GM12878 (cell line): ENCODE measurements around the gene ATL1. TPM values are rescaled to one million over a fixed set of nuclear protein-coding genes. Genes with fewer than 3 reads are reported as not detected.

Experiments used
- ATAC-seq: fragments of 200-7000 bp; cut with Tn5 transposase; 3 replicates; pipeline ENCODE4 v1.9.1; 2020; ENCODE audit warnings: mild to moderate bottlenecking, moderate library complexity
- BruUV-seq: library from RNA; stranded (reverse); fragments of 400-500 nt; replicated peaks from 2 replicates; lab custom pipeline; 2021; lab: Mats Ljungman, UMichigan
- CTCF ChIA-PET: fragments of 300-600 bp; sonication (Branson Sonifier 250); formaldehyde crosslinking; extraction: SDS; loops from one replicate; lab custom pipeline; 2021; ENCODE audit warnings: inconsistent platforms; lab: Yijun Ruan, JAX
- POLR2A ChIA-PET: fragments of 350-600 bp; formaldehyde crosslinking; extraction: SDS; loops from one replicate; lab custom pipeline; 2021; ENCODE audit warnings: inconsistent platforms; lab: Charles Lee
- RAD21 ChIA-PET: fragments of 300-600 bp; sonication (Branson Sonifier 250); formaldehyde crosslinking; loops from one replicate; lab custom pipeline; 2023; ENCODE audit warnings: antibody characterized with exemption; ENCODE audit not compliant: unreplicated experiment; lab: Charles Lee
- SMC1A ChIA-PET: fragments of 300-600 bp; sonication (Branson Sonifier 250); formaldehyde crosslinking; loops from one replicate; lab custom pipeline; 2023; ENCODE audit not compliant: unreplicated experiment, uncharacterized antibody; lab: Charles Lee
- DNase-seq: peaks from one replicate; pipeline ENCODE4 v3.0.0-alpha.2; 2011; ENCODE audit warnings: low read depth, low spot score
- FAIRE-seq: peaks from 3 replicates; lab custom pipeline; 2011; peaks lifted over from hg19 to GRCh38; lab: Jason Lieb, UNC
- H2AFZ ChIP-seq: 2 replicates; pipeline ENCODE4 v1.6.0; 2011; ENCODE audit warnings: low read depth, low read length, control low read depth; ENCODE audit not compliant: control insufficient read depth
- H3K27ac ChIP-seq: 2 replicates; pipeline ENCODE4 v1.5.1; 2011; ENCODE audit warnings: control low read depth; ENCODE audit not compliant: control insufficient read depth, insufficient read depth
- H3K27me3 ChIP-seq, 2 experiments: replicated peaks in 1 of 2; 2 replicates each; pipeline versions ENCODE4 v1.6.0 to v1.6.1; 2011; ENCODE audit warnings: low read length in 1 of 2; ENCODE audit not compliant: control insufficient read depth in 2 of 2, insufficient read depth in 2 of 2
- H3K36me3 ChIP-seq, 2 experiments: 2 replicates each; pipeline ENCODE4 v1.5.1; 2011; ENCODE audit warnings: low read length in 1 of 2; ENCODE audit not compliant: control insufficient read depth in 2 of 2, insufficient read depth in 2 of 2
- H3K4me1 ChIP-seq: 2 replicates; pipeline ENCODE4 v1.6.1; 2011; ENCODE audit warnings: mild to moderate bottlenecking, low read length, moderate library complexity, mixed read lengths; ENCODE audit not compliant: control insufficient read depth, insufficient read depth
- H3K4me2 ChIP-seq: 2 replicates; pipeline ENCODE4 v1.6.0; 2011; ENCODE audit warnings: control low read depth; ENCODE audit not compliant: control insufficient read depth, insufficient read depth
- H3K4me3 ChIP-seq: fragments of 200-600 bp; sonication (generic); 2 replicates; pipeline ENCODE4 v1.5.1; 2016
- H3K79me2 ChIP-seq: 2 replicates; pipeline ENCODE4 v1.6.0; 2011; ENCODE audit warnings: low read length; ENCODE audit not compliant: control insufficient read depth, insufficient read depth
- H3K9ac ChIP-seq: 2 replicates; pipeline ENCODE4 v1.8.0; 2011; ENCODE audit warnings: low read length, control low read depth, mixed read lengths; ENCODE audit not compliant: control insufficient read depth, insufficient read depth
- H3K9me3 ChIP-seq: replicated peaks from 3 replicates; pipeline ENCODE4 v1.5.1; 2011; ENCODE audit warnings: mild to moderate bottlenecking, low read length; ENCODE audit not compliant: control insufficient read depth, insufficient read depth
- H4K20me1 ChIP-seq: 2 replicates; pipeline ENCODE4 v1.6.0; 2011; ENCODE audit not compliant: control insufficient read depth, insufficient read depth
- ATF7 ChIP-seq: fragments of 450-650 bp; IDR thresholded peaks from 2 replicates; pipeline ENCODE4 v1.6.1; 2016; ENCODE audit warnings: low read depth, mild to moderate bottlenecking
- BMI1 ChIP-seq: fragments of 450-650 bp; IDR thresholded peaks from 2 replicates; pipeline ENCODE4 v1.6.1; 2016; ENCODE audit warnings: mild to moderate bottlenecking, moderate library complexity, borderline replicate concordance
- FOS ChIP-seq: IDR thresholded peaks from 3 replicates; pipeline ENCODE4 v1.6.1; 2011; ENCODE audit warnings: borderline replicate concordance; ENCODE audit not compliant: insufficient read length; ENCODE audit errors: extremely low read depth
- PAX8 ChIP-seq: fragments of 450-650 bp; IDR thresholded peaks from 2 replicates; pipeline ENCODE4 v1.6.1; 2017; ENCODE audit warnings: mild to moderate bottlenecking, moderate library complexity
- SPI1 ChIP-seq: IDR thresholded peaks from 2 replicates; pipeline ENCODE4 v1.6.1; 2011; ENCODE audit warnings: low read depth, mild to moderate bottlenecking, low read length, moderate library complexity, borderline replicate concordance; ENCODE audit not compliant: insufficient read depth
- STAT3 ChIP-seq: IDR thresholded peaks from 2 replicates; pipeline ENCODE4 v1.6.1; 2011; ENCODE audit warnings: low read depth, low read length, improper control_type of control experiment
- WGBS: methylation state at CpG from one replicate; pipeline ENCODE4 v1.1.6; 2016; ENCODE audit warnings: low lambda C conversion rate; ENCODE audit not compliant: insufficient replicate concordance, insufficient coverage; ENCODE audit errors: missing lambda C conversion rate; 5-methylcytosine and 5-hydroxymethylcytosine counted together
- in situ Hi-C: fragments of 300-500 bp; cut with MboI; formaldehyde crosslinking; loops from 9 replicates; pipeline ENCODE4 v1.14.3; 2018; ENCODE audit warnings: mixed read lengths
- intact Hi-C: fragments of 100-400 bp; cut with micrococcal nuclease; formaldehyde crosslinking; loops from one replicate; pipeline ENCODE4 v1.14.2; 2022; ENCODE audit not compliant: unreplicated experiment
- polyA plus RNA-seq, 11 experiments: library from polyadenylated mRNA; depleted of rRNA in 4 of 11; unstranded in 6 of 11; stranded (reverse) in 5 of 11; fragments of >200 nt; fragmentation: Nextera tagmentation in 4 of 11; fragmentation: Illumina TruSeq in 1 of 11; extraction: Ambion mirVana in 4 of 11; extraction: Trizol in 1 of 11; gene quantifications; 1 replicate in 1 of 11; 2 replicates in 10 of 11; pipeline versions ENCODE4 v1.2.1 to v1.2.3, GENCODE V29; 2011 to 2016; ENCODE audit warnings: inconsistent platforms in 2 of 11, missing spikeins in 2 of 11, low read depth in 1 of 11
- total RNA-seq, 4 experiments: library from RNA; depleted of rRNA in 3 of 4; stranded (reverse); fragments of >200 nt in 3 of 4; fragmentation: Illumina TruSeq in 1 of 4; extraction: Trizol in 1 of 4; gene quantifications; 2 replicates each; pipeline versions ENCODE4 v1.2.1 to v1.2.3, GENCODE V29; 2013 to 2021
- TF ChIP-seq, protein P1 (sequence below): fragments of 450-650 bp; IDR thresholded peaks from 2 replicates; pipeline ENCODE4 v1.6.1; 2016; ENCODE audit warnings: mild to moderate bottlenecking
- TF ChIP-seq, protein P2 (sequence below): fragments of 450-650 bp; IDR thresholded peaks from 2 replicates; pipeline ENCODE4 v1.6.1; 2018; ENCODE audit warnings: mild to moderate bottlenecking, low read depth, moderate library complexity; ENCODE audit not compliant: partially characterized antibody

Gene ATL1
- total and polyA plus RNA-seq, 10 of the 15 experiments (the other 5 are each of a cell fraction or from before 2014, with no cell fraction given) = 0.11 to 1.2 (median 0.58) TPM; not detected in 1

DNA sequence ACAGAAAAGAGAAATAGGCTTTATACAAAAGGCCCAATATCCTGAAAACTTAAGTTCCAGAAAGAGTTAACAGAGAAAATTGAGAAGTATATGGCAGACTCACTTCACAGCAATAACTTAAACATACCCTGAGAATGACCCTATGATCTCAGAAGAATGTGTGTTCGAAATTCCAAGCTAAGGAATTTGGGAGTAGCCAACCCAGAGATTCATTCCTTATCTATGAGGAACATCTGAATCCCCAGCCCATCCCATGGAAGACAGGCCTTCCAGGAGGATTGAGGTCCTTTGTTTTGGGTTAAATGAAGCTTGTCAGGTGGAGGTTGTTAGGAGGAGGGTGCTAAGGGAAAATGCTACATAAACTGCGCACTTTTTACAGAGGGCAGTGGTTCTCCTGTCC, 115.7 kb downstream of the ATL1 start:
- ChIA-PET SMC1A (no interaction called here), CTCF (interaction anchor here (0.6 kb wide), 1 partner anchor 148 kb away, joined by 3 read pairs; no protein-coding TSS in a partner anchor), RAD21 (interaction anchor here (0.6 to 0.8 kb wide), 2 partner anchors 35 to 61 kb away, joined by 3 to 4 read pairs; no protein-coding TSS in a partner anchor), POLR2A (interaction anchor here (1.1 kb wide), 1 partner anchor 19 kb away, joined by 4 read pairs; no protein-coding TSS in a partner anchor)
- intact Hi-C loops = no loop called here
- Histone ChIP-seq H3K27ac (no peak overlapping the region), H3K4me2 (no peak overlapping the region), H3K9ac (no peak overlapping the region), H3K9me3 (no peaks in the 10 kb centered on the region), H3K4me3 (no peak overlapping the region), H3K36me3 (no peaks in the 10 kb centered on the region), H2AFZ (no peak overlapping the region), H3K27me3 (no peaks in the 10 kb centered on the region), H3K4me1 (peaks cover 20% of the 10 kb centered on the region), H4K20me1 (no peaks in the 10 kb centered on the region), H3K79me2 (no peaks in the 10 kb centered on the region)
- in situ Hi-C loops = no loop called here
- WGBS = 71% methylated on average over 2 of the region's 2 CpGs
- ATAC-seq (no peak), FAIRE-seq (no peak), DNase-seq (no peak)
- TF ChIP-seq STAT3 (no peak), BMI1 (no peak), SPI1 (no peak), PAX8 (no peak), FOS (no peak), ATF7 (no peak)
- TF ChIP-seq, protein P1, sequence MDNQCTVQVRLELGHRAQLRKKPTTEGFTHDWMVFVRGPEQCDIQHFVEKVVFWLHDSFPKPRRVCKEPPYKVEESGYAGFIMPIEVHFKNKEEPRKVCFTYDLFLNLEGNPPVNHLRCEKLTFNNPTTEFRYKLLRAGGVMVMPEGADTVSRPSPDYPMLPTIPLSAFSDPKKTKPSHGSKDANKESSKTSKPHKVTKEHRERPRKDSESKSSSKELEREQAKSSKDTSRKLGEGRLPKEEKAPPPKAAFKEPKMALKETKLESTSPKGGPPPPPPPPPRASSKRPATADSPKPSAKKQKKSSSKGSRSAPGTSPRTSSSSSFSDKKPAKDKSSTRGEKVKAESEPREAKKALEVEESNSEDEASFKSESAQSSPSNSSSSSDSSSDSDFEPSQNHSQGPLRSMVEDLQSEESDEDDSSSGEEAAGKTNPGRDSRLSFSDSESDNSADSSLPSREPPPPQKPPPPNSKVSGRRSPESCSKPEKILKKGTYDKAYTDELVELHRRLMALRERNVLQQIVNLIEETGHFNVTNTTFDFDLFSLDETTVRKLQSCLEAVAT = no peak
- TF ChIP-seq, protein P2, sequence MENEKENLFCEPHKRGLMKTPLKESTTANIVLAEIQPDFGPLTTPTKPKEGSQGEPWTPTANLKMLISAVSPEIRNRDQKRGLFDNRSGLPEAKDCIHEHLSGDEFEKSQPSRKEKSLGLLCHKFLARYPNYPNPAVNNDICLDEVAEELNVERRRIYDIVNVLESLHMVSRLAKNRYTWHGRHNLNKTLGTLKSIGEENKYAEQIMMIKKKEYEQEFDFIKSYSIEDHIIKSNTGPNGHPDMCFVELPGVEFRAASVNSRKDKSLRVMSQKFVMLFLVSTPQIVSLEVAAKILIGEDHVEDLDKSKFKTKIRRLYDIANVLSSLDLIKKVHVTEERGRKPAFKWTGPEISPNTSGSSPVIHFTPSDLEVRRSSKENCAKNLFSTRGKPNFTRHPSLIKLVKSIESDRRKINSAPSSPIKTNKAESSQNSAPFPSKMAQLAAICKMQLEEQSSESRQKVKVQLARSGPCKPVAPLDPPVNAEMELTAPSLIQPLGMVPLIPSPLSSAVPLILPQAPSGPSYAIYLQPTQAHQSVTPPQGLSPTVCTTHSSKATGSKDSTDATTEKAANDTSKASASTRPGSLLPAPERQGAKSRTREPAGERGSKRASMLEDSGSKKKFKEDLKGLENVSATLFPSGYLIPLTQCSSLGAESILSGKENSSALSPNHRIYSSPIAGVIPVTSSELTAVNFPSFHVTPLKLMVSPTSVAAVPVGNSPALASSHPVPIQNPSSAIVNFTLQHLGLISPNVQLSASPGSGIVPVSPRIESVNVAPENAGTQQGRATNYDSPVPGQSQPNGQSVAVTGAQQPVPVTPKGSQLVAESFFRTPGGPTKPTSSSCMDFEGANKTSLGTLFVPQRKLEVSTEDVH = no peak
- BruUV-seq = no TSS peak
